Activated gamma-delta T cell (primary cell): ENCODE results near the gene SNAPC5.
"Not testable (repeated sequence)": the region's sequence is repeated elsewhere in the genome, so short reads cannot be mapped to it uniquely, and the experiment has no call there.

Experiments
- DNase-seq: peaks from one replicate; lab custom pipeline; 2025; lab: John Stamatoyannopoulos, UW
- total RNA-seq, 2 donors: gene quantifications; one replicate each; lab custom pipeline; 2026; lab: John Stamatoyannopoulos, UW

SNAPC5 gene
- 32.0 to 34.2 reads per million in 2 donors for total RNA-seq

- peak; percentile 97 for DNase-seq
Observed at GRCh38 chr15:66497502-66498455, at the start of gene SNAPC5. Gene SNAPC5, minus strand, starts transcription at chr15:66497762. Its CDS starts 31 bp downstream, at chr15:66497731.

- DNase-seq = no peak
Observed at GRCh38 chr15:66545255-66545654, 47.7 kb upstream of the SNAPC5 start.

GRCh38 chr15:66542896-66543295 lies 45.3 kb upstream of the SNAPC5 start:
- DNase-seq = no peak

- no peak for DNase-seq
Observed at GRCh38 chr15:66535056-66535455, 37.5 kb upstream of the SNAPC5 start.

DNA sequence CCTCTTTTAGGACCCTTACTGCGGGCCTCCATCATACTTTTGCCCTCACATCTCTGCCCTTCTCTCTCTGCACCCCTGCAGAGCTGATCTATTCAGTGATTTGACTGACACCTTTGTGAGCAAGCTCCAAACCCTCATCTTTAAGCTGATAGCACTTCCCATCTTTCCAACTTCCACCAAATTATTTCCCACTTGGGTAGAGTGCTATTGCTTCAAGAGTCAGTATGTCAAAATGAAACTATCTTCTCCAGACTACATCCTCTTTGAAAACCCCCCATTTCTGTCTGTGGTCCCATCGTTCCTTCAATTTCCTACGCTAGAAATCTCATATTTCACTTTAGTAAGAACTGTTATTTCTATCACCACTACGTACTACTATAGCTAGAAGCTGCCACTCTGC lies 27.3 kb upstream of the SNAPC5 start:
- no peak for DNase-seq

DNA sequence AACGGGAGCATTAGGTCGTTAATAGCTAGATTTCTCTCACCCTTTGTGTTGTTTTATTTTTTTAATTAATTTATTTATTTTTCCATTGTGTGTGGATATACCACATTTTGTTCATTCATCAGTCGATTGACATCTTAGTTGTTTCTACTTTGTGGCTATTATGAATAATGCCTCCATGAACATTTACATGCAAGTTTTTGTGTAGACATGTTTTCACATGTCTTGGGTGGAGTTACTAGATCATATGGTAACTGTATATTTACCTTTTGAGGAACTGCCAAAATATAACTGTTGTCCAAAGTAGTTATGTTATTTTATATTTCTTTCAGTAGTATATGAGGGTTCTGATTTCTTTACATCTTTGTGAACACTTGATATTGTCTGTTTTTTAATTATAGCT lies 26.4 kb upstream of the SNAPC5 start:
- DNase-seq = no peak

- DNase-seq = no peak
Observed at GRCh38 chr15:66515901-66516322, 18.4 kb upstream of the SNAPC5 start.

GRCh38 chr15:66514586-66514985 lies 17.0 kb upstream of the SNAPC5 start:
- DNase-seq = no peak

- no peak for DNase-seq
Observed at GRCh38 chr15:66508293-66508883, 10.8 kb upstream of the SNAPC5 start.

DNA sequence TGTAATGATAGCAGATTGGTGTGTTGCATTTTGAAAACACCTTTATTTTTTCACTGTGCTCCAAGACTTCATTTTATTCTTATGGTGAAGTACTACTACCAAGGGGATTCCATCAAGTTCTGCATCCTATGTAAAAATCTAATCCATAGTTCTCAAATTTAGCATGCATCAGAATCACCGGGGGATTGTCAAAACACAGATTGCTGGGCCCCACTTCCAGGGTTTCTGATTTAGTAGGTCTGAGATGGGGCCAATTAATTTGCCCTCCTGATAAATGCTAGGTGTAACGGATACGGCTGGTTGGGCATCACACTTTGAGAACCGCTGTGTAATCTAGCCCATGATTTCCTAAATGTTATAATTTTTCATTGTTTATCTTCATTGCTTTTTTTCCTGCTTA lies 8.3 kb upstream of the SNAPC5 start:
- DNase-seq = no peak

- DNase-seq = no peak
Observed at GRCh38 chr15:66505430-66505811, 7.9 kb upstream of the SNAPC5 start.

DNA sequence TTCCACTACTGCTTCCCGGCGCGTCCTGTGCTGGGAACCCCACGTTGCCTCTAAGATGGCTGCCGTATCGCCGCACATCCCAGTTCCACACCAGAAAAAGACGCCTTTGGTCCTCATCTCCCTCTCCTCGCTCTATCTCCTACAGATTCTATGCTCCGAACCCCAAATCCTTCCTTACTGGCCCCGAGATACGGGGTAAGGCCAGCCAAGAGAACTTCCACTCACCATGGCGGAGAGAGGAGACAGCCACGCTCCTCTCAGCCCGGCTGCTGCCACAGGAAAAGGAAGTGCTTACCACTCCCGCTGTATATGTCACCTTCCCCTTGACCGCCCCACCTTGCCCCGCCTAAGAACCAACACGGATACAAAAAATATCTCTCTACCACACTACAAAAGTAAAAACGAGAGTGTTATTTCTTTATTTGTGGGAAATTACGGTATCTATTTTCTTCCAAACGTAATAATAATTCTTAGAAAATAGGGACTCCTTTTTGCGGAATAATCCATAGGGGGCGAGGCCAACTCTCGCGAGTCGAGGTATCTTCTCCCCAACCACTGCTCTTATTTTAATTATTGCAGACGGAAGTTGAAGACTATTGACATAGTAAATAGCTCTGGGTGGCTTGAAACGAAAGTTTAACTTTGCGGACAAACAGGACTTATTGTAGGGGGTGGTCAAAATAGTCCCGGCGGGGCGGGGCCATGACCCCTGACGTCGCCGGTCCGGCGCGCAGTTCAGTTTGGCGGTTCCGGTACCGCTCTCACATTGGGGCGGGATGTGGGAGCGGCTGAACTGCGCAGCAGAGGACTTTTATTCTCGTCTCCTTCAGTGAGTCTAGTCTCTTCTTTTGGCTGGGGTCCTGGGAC lies 7.2 kb upstream of the SNAPC5 start, which contains the start of the genes RPL4 and ZWILCH:
Gene RPL4, minus strand, starts transcription at position 293 of the 867 bp plus-strand sequence. Its CDS starts 65 bp downstream, at position 228.
Gene ZWILCH, plus strand, starts transcription at position 764 of the 867 bp plus-strand sequence. Its CDS starts 13 bp downstream, at position 777.
- peak; percentile 68 for DNase-seq

- no peak for DNase-seq
Observed at GRCh38 chr15:66503780-66504562, 6.4 kb upstream of the SNAPC5 start.

DNA sequence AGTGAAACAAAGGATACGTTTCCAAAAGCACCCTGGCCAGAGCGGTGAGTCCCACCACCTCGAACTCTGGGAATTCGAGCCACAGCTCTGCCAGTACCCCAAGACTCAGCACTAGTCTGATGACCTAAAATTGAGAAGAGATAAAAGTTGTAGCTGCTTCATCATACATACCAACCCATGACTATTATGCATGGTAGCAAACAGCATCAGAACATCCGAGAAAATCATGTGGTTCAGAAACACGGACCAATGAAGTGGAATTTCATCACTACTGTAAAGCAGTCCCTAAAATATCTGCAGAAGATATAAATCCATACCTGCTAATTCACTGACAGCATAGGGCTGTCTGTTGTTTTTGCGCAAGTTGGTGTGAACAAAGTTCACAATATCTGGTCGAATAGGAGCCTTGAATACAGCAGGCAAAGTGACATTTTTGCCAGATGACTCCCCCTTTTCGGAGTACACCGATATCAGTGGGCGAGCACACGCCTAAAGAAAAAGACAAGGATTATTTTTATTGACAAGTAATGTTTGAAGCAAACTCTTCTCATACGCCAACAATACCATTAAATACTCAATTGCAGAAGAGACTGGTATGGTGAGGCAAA lies 5.6 kb upstream of the SNAPC5 start:
- not testable (repeated sequence) for DNase-seq

GRCh38 chr15:66502491-66502890 lies 4.9 kb upstream of the SNAPC5 start:
- DNase-seq = no peak

GRCh38 chr15:66500346-66500745 lies 2.8 kb upstream of the SNAPC5 start:
- not testable (repeated sequence) for DNase-seq

GRCh38 chr15:66498501-66499386 lies 1.2 kb upstream of the SNAPC5 start:
- no peak for DNase-seq

GRCh38 chr15:66496951-66497501 lies 536 bp downstream of the SNAPC5 start:
- no peak for DNase-seq

DNA sequence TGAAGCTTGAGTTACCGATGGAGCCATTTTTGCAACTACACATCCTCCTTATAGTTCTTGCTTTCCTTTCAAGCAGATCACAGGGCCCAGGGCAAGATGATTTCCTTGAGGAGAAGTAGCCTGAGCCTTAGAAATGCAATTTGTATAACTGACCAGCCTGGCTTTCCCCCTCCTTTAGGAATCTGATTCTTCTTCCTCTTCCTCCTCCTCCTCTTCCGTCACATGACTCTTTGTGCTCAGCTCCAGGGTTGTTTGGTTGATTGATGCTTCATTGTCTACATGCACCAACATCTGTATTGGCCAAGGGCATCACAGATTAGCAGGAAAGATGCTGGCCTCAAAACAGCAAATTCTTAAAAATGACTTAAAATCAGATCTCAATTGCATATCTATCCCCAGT lies 3.3 kb downstream of the SNAPC5 start:
- no peak for DNase-seq
